Activated T-helper 1 cell treated with Interleukin-2 at 50 U/mL for 16 hours (primary cell): ENCODE measurements around the gene KCNK18.
A peak's percentile ranks its signal among the peaks of the same experiment; 100 is the strongest.

Experiments used
- DNase-seq: peaks from one replicate; pipeline ENCODE4 v3.0.0-alpha.2; 2020; ENCODE audit warnings: low read depth

The KCNK18 gene

GRCh38 chr10:117197189-117197588 is at the start of gene KCNK18:
TSS of gene KCNK18 (plus strand) at chr10:117197489. CDS start at chr10:117197489, 0 bp downstream.
- no peak for DNase-seq

- no peak for DNase-seq
Observed at GRCh38 chr10:117148284-117148683, 49.0 kb upstream of the KCNK18 start.

GRCh38 chr10:117152668-117153067 is 44.6 kb upstream of the KCNK18 start:
- no peak for DNase-seq

GRCh38 chr10:117158297-117158696 is 39.0 kb upstream of the KCNK18 start:
- DNase-seq = no peak

GRCh38 chr10:117159390-117159789 is 37.9 kb upstream of the KCNK18 start:
- DNase-seq = no peak

- DNase-seq = no peak
Observed at GRCh38 chr10:117160567-117160966, 36.7 kb upstream of the KCNK18 start.

GRCh38 chr10:117161386-117162033 is 35.8 kb upstream of the KCNK18 start:
- DNase-seq = no peak

- DNase-seq = no peak
Observed at GRCh38 chr10:117162093-117163060, 34.9 kb upstream of the KCNK18 start.

GRCh38 chr10:117163061-117163953 is 34.0 kb upstream of the KCNK18 start:
- no peak for DNase-seq

GRCh38 chr10:117163954-117164548 is 33.2 kb upstream of the KCNK18 start:
- no peak for DNase-seq

GRCh38 chr10:117164592-117165537 is 32.4 kb upstream of the KCNK18 start:
- no peak for DNase-seq

- no peak for DNase-seq
Observed at GRCh38 chr10:117165538-117166417, 31.5 kb upstream of the KCNK18 start.

- DNase-seq = no peak
Observed at GRCh38 chr10:117166418-117167345, 30.6 kb upstream of the KCNK18 start.

- no peak for DNase-seq
Observed at GRCh38 chr10:117167346-117167788, 29.9 kb upstream of the KCNK18 start.

GRCh38 chr10:117167789-117168674 is 29.3 kb upstream of the KCNK18 start:
- peak; percentile 37 for DNase-seq

GRCh38 chr10:117168729-117169128 is 28.6 kb upstream of the KCNK18 start:
- DNase-seq = no peak

GRCh38 chr10:117169480-117169879 is 27.8 kb upstream of the KCNK18 start:
- DNase-seq = no peak
